HepG2 (cell line): ENCODE results near the gene DIPK1C. TPM values are rescaled to one million over a fixed set of nuclear protein-coding genes. Genes with fewer than 3 reads are reported as not detected.

Experiments used
- ATAC-seq: fragments of 200-7000 bp; cut with Tn5 transposase; 3 replicates; pipeline ENCODE4 v1.9.1; 2020; ENCODE audit warnings: mild to moderate bottlenecking, moderate library complexity
- BruUV-seq: library from RNA; stranded (reverse); fragments of 400-500 nt; replicated peaks from 2 replicates; lab custom pipeline; 2021; lab: Mats Ljungman, UMichigan
- CTCF ChIA-PET: fragments of 300-600 bp; formaldehyde crosslinking; extraction: SDS; loops from one replicate; lab custom pipeline; 2021; ENCODE audit warnings: low total read pairs, inconsistent platforms, low intra/inter-chr PET ratio; lab: Yijun Ruan, JAX
- POLR2A ChIA-PET: fragments of 350-600 bp; sonication (Branson Sonifier 250); formaldehyde crosslinking; loops from one replicate; lab custom pipeline; 2020; ENCODE audit warnings: antibody characterized with exemption, inconsistent platforms; lab: Yijun Ruan, JAX
- DNase-seq: peaks from one replicate; pipeline ENCODE4 v3.0.0-alpha.2; 2015; ENCODE audit warnings: low spot score
- FAIRE-seq: peaks from 3 replicates; lab custom pipeline; 2011; peaks lifted over from hg19 to GRCh38; lab: Jason Lieb, UNC
- H2AFZ ChIP-seq: one replicate; pipeline ENCODE4 v1.6.1; 2011; ENCODE audit warnings: low read length, inconsistent platforms
- H3K27ac ChIP-seq: fragments of 300-600 bp; 3 replicates; pipeline ENCODE4 v1.8.0; 2011; ENCODE audit warnings: mixed run types, mild to moderate bottlenecking, mixed read lengths, low read length, inconsistent platforms; ENCODE audit not compliant: insufficient read depth; ENCODE audit errors: extremely low read length
- H3K27me3 ChIP-seq, 2 experiments: fragments of 200-600 bp in 1 of 2; 2 replicates in 1 of 2; 3 replicates in 1 of 2; pipeline versions ENCODE4 v1.6.0 to v1.8.0; 2011; ENCODE audit warnings: low read length in 2 of 2, mild to moderate bottlenecking in 2 of 2, moderate library complexity in 2 of 2, inconsistent platforms in 1 of 2; ENCODE audit not compliant: insufficient read depth in 2 of 2, control insufficient read depth in 1 of 2
- H3K36me3 ChIP-seq, 2 experiments: fragments of 200-600 bp in 1 of 2; replicated peaks in 1 of 2; 2 replicates in 1 of 2; 3 replicates in 1 of 2; pipeline versions ENCODE4 v1.5.1 to v1.8.0; 2011; ENCODE audit warnings: low read length in 2 of 2, inconsistent platforms in 1 of 2; ENCODE audit not compliant: insufficient read depth in 2 of 2, control insufficient read depth in 1 of 2
- H3K4me1 ChIP-seq: 2 replicates; pipeline ENCODE4 v1.5.1; 2012; ENCODE audit warnings: low read length, inconsistent platforms; ENCODE audit not compliant: insufficient read depth
- H3K4me2 ChIP-seq: 2 replicates; pipeline ENCODE4 v1.6.0; 2011; ENCODE audit warnings: low read depth, low read length, inconsistent platforms
- H3K4me3 ChIP-seq, 3 experiments: fragments of 200-600 bp in 1 of 3; sonication (generic), shearing (Covaris generic) in 1 of 3; replicated peaks in 1 of 3; 2 replicates each; pipeline ENCODE4 v1.5.1; 2011 to 2016; ENCODE audit warnings: low read length in 3 of 3, inconsistent platforms in 2 of 3, low read depth in 2 of 3, mild to moderate bottlenecking in 2 of 3, control low read depth in 1 of 3, mixed read lengths in 1 of 3; ENCODE audit not compliant: insufficient read depth in 1 of 3
- H3K79me2 ChIP-seq: one replicate; pipeline ENCODE4 v1.6.1; 2011; ENCODE audit warnings: low read length, inconsistent platforms; ENCODE audit not compliant: insufficient read depth
- H3K9ac ChIP-seq: 2 replicates; pipeline ENCODE4 v1.6.0; 2011; ENCODE audit warnings: mild to moderate bottlenecking, low read depth, low read length, inconsistent platforms; ENCODE audit not compliant: insufficient read depth
- H3K9me3 ChIP-seq: 2 replicates; pipeline ENCODE4 v1.5.1; 2012; ENCODE audit warnings: mild to moderate bottlenecking, low read length
- H4K20me1 ChIP-seq: 2 replicates; pipeline ENCODE4 v1.6.0; 2011; ENCODE audit warnings: inconsistent platforms, mild to moderate bottlenecking, low read length, moderate library complexity; ENCODE audit not compliant: insufficient read depth
- CTCF ChIP-seq: sonication (generic); formaldehyde crosslinking; IDR thresholded peaks from 2 replicates; pipeline ENCODE4 v1.5.0; 2020; ENCODE audit warnings: mild to moderate bottlenecking, missing genetic modification reagents, moderate library complexity
- FOXK1 ChIP-seq: sonication (generic); formaldehyde crosslinking; IDR thresholded peaks from 2 replicates; pipeline ENCODE4 v1.4.0; 2020; ENCODE audit warnings: low read depth, missing genetic modification reagents, borderline replicate concordance
- NFE2L2 ChIP-seq: fragments of 150-350 bp; IDR thresholded peaks from 2 replicates; pipeline ENCODE4 v1.6.1; 2014; ENCODE audit warnings: low read length
- PPARG ChIP-seq: conservative IDR thresholded peaks from 2 replicates; pipeline ENCODE4 v1.6.1; 2016; ENCODE audit warnings: missing biosample characterization, missing genetic modification reagents
- TP53 ChIP-seq: sonication (generic); formaldehyde crosslinking; conservative IDR thresholded peaks from 2 replicates; pipeline ENCODE4 v1.4.0; 2020; ENCODE audit warnings: missing genetic modification reagents
- ZFP90 ChIP-seq: sonication (generic); formaldehyde crosslinking; IDR thresholded peaks from 2 replicates; pipeline ENCODE4 v1.8.0; 2022; ENCODE audit warnings: missing genetic modification reagents, mild to moderate bottlenecking, inconsistent platforms, borderline replicate concordance
- ZNF224 ChIP-seq: sonication (generic); formaldehyde crosslinking; IDR thresholded peaks from 2 replicates; pipeline ENCODE4 v1.5.0; 2020; ENCODE audit warnings: mild to moderate bottlenecking, missing genetic modification reagents
- ZNF343 ChIP-seq: sonication (generic); formaldehyde crosslinking; IDR thresholded peaks from 2 replicates; pipeline ENCODE4 v1.4.0; 2020; ENCODE audit warnings: mild to moderate bottlenecking, missing genetic modification reagents
- WGBS: methylation state at CpG from one replicate; pipeline ENCODE4 v1.1.6; 2017; ENCODE audit warnings: low lambda C conversion rate; 5-methylcytosine and 5-hydroxymethylcytosine counted together
- in situ Hi-C: cut with HindIII; loops from 2 replicates; pipeline ENCODE4 v1.10.0; 2017; ENCODE audit warnings: low pct_unique_long_range_greater_than_20kb; ENCODE audit not compliant: extremely low pct_ligation_motif_present
- intact Hi-C: fragments of 100-400 bp; cut with micrococcal nuclease; formaldehyde crosslinking; loops from one replicate; pipeline ENCODE4 v1.10.0; 2022; ENCODE audit not compliant: unreplicated experiment
- polyA plus RNA-seq, 8 experiments: library from polyadenylated mRNA; depleted of rRNA in 3 of 8; stranded (reverse) in 7 of 8; unstranded in 1 of 8; fragments of >200 nt; fragmentation: Illumina TruSeq in 4 of 8; extraction: Trizol in 4 of 8; gene quantifications; 2 replicates each; pipeline versions ENCODE4 v1.2.1 to v1.2.3, GENCODE V29; 2011 to 2016; ENCODE audit warnings: low read depth in 4 of 8, missing spikeins in 1 of 8, mixed read lengths in 1 of 8; ENCODE audit not compliant: insufficient read depth in 1 of 8
- total RNA-seq, 5 experiments: library from RNA; depleted of rRNA; stranded (reverse); fragments of >200 nt; fragmentation: Illumina TruSeq; extraction: Trizol; gene quantifications; 2 replicates each; pipeline ENCODE4 v1.2.3, GENCODE V29; 2016; ENCODE audit warnings: low read depth in 1 of 5

The DIPK1C gene
- total and polyA plus RNA-seq, 2 of the 13 experiments (the other 11 are each of a cell fraction or from before 2014, with no cell fraction given), result 1.8 TPM; not detected in 1

- H3K4me1 ChIP-seq, result peaks cover 20% of the 10 kb centered on the region
- DNase-seq (no peak), FAIRE-seq (no peak), ATAC-seq (no peak)
- no peak overlapping the region for H3K4me3 ChIP-seq
- no peak overlapping the region for H3K4me2 ChIP-seq
- TF ChIP-seq NFE2L2 (no peak), ZFP90 (CRISPR knock-in tag) (no peak), FOXK1 (CRISPR knock-in tag) (no peak), TP53 (CRISPR knock-in tag) (no peak), ZNF224 (CRISPR knock-in tag) (no peak), PPARG (no peak), CTCF (CRISPR knock-in tag) (no peak), ZNF343 (CRISPR knock-in tag) (no peak)
- no peak overlapping the region for H2AFZ ChIP-seq
- no peaks in the 10 kb centered on the region for H3K36me3 ChIP-seq
- peaks cover 11% of the 10 kb centered on the region for H3K9me3 ChIP-seq
- WGBS, result 86% methylated on average over 8 of the region's 8 CpGs
- H3K27me3 ChIP-seq, result peaks cover 1 to 2% of the 10 kb centered on the region in 2 experiments; a peak in 2 of 5 replicates
- in situ Hi-C loops (loop anchor here (5.0 to 25.0 kb wide), 2 partner anchors 121 to 301 kb away; no protein-coding TSS in a partner anchor), intact Hi-C loops (no loop called here)
- CTCF ChIA-PET, result no interaction called here
- H3K9ac ChIP-seq, result no peak overlapping the region
- H3K27ac ChIP-seq, result no peak overlapping the region
- no peaks in the 10 kb centered on the region for H3K79me2 ChIP-seq
- no peaks in the 10 kb centered on the region for H4K20me1 ChIP-seq
- BruUV-seq, result no TSS peak
- POLR2A ChIA-PET, result no interaction called here
Measured at GRCh38 chr18:74488354-74488753, 31.2 kb upstream of the DIPK1C start.
